ENCODE measurements around the gene PDZD2. TPM values are rescaled to one million over a fixed set of nuclear protein-coding genes. Genes with fewer than 3 reads are reported as not detected.
"Not testable (repeated sequence)": the region's sequence is repeated elsewhere in the genome, so short reads cannot be mapped to it uniquely, and the experiment has no call there.

Gene PDZD2
- total RNA-seq, 4 donors from 2014 or later = 6.2 to 21.4 (median 11.8) TPM

DNA sequence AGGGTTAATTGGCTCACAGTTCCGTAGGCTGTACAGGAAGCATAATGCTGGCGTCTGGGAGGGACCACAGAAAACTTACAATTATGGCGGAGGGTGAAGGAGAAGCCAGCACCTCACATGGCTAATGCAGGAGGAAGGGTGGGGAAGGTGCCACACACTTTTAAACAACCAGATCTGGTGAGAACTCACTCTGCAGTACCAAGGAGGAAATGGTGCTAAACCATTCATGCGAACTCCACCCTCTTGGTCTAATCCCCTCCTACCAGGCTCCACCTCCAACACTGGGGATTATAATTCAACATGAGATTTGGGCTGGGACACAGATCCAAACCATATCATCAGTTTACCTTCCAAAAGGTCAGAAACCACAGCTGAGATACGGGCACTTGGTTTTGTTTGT, 122.9 kb downstream of the PDZD2 start:
- H3K27ac ChIP-seq = no peak overlapping the region
- no peak for DNase-seq
- no peak overlapping the region for H3K4me3 ChIP-seq
- no peaks in the 10 kb centered on the region for H3K27me3 ChIP-seq
- intact Hi-C loops (cut with DNase I; ENCODE audit: low total_unique reads) = no loop called here
- no peak for TF ChIP-seq POLR2A (IDR thresholded peaks at IDR 0.05)
- TF ChIP-seq, protein P1, sequence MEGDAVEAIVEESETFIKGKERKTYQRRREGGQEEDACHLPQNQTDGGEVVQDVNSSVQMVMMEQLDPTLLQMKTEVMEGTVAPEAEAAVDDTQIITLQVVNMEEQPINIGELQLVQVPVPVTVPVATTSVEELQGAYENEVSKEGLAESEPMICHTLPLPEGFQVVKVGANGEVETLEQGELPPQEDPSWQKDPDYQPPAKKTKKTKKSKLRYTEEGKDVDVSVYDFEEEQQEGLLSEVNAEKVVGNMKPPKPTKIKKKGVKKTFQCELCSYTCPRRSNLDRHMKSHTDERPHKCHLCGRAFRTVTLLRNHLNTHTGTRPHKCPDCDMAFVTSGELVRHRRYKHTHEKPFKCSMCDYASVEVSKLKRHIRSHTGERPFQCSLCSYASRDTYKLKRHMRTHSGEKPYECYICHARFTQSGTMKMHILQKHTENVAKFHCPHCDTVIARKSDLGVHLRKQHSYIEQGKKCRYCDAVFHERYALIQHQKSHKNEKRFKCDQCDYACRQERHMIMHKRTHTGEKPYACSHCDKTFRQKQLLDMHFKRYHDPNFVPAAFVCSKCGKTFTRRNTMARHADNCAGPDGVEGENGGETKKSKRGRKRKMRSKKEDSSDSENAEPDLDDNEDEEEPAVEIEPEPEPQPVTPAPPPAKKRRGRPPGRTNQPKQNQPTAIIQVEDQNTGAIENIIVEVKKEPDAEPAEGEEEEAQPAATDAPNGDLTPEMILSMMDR (IDR thresholded peaks at IDR 0.05) = no peak
- no peaks in the 10 kb centered on the region for H3K36me3 ChIP-seq
- no peaks in the 10 kb centered on the region for H3K9me3 ChIP-seq
- H3K4me1 ChIP-seq = no peaks in the 10 kb centered on the region

DNA sequence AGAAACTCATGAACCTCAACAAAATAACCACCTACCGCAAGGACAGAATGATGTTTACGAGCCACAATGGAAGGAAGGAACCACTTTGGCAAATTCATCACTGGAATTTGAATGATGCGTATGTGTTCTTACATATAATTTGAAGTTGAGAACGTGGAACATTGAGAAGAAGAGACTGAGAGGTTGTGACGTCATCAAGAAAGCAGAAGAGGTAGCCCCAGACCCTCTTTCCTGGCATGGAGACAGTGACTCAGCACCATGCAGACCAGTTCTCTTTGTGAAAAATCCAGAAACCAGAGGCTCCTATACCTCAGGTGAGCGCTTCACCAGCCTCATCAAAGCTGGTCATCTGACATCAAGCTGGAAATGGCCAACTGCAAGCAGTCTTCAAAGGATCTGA, 124.5 kb downstream of the PDZD2 start:
- intact Hi-C loops (cut with DNase I; ENCODE audit: low total_unique reads) = no loop called here
- Histone ChIP-seq H3K27me3 (no peaks in the 10 kb centered on the region), H3K36me3 (no peaks in the 10 kb centered on the region), H3K4me1 (no peaks in the 10 kb centered on the region), H3K27ac (no peak overlapping the region), H3K9me3 (no peaks in the 10 kb centered on the region), H3K4me3 (no peak overlapping the region)
- TF ChIP-seq, protein P1 (IDR thresholded peaks at IDR 0.05) = no peak
- TF ChIP-seq POLR2A (IDR thresholded peaks at IDR 0.05) = no peak
- DNase-seq = no peak

DNA sequence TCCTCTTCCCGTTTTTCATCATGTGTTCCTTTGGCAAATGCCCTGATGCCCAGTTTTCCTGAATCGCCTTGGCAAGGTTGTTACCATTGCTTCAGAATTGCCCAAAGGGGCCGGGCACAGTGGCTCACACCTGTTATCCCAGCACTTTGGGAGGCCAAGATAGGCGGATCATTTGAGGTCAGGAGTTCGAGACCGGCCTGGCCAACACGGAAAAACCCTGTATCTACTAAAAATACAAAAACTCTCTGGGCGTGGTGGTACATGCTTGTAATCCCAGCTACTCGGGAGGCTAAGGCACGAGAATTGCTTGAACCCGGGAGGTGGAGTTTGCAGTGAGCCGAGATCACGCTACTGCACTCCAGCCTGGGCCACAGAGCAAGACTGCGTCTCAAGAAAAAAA, 125.8 kb downstream of the PDZD2 start:
- H3K27ac ChIP-seq; H3K9me3 ChIP-seq; H3K27me3 ChIP-seq; H3K4me3 ChIP-seq; H3K36me3 ChIP-seq; intact Hi-C loops (cut with DNase I; ENCODE audit: low total_unique reads); DNase-seq; H3K4me1 ChIP-seq: not testable (repeated sequence)

DNA sequence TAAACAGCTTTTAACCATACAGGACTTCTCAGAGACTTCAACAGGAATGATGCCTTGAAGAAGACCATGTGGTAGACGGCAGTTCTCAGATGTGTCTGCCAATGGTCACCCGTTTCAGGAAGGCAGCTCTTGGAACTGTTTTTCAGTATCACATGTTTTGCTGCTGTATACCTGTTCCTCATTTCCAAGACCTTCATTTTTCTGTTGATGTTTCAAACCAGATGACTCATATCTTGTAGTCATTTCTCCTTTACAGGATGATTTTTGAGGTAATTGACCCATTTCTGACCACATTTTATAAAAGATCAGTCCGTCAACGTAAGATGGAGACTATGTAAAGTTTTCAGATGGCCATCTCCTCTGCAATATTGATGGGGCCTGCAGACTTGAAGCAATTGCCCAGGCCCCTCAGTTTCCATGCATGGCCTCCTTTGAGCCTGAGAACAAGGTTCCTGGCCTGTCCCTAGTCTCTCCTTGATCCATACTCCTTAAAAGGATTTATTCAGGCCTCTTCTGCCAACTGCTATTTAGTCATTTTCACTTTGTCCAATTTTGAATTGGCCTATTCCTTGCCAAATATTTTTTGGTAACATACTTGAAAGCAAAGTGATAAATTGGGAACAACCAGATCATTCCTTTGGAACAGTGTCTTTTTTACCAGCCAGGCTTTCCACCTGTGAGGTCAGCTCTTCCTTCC, 128.6 kb downstream of the PDZD2 start:
- DNase-seq = no peak
- Histone ChIP-seq H3K27ac (no peak overlapping the region), H3K27me3 (no peaks in the 10 kb centered on the region), H3K4me3 (no peak overlapping the region), H3K9me3 (no peaks in the 10 kb centered on the region), H3K4me1 (no peaks in the 10 kb centered on the region), H3K36me3 (no peaks in the 10 kb centered on the region)
- intact Hi-C loops (cut with DNase I; ENCODE audit: low total_unique reads) = no loop called here
- TF ChIP-seq, protein P1 (IDR thresholded peaks at IDR 0.05) = no peak
- TF ChIP-seq POLR2A (IDR thresholded peaks at IDR 0.05) = no peak

DNA sequence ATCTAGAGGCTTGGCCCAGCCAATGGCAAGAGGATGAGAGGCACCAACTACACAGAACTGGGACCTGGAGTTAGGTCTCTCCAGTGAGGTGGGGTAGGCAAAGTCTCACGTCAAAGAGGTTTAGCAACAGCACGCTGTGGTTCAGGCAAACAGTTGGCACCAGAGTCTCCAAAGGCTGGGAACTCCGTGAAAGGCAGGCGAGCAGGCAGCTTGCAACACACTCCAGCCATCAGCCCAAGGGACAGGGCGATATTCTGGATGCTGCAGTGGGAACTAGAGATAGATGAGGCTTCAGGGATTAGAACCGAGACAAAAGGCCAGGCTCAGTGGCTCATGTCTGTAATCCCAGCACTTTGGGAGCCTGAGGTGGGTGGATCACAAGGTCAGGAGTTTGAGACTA, 129.1 kb downstream of the PDZD2 start:
- Histone ChIP-seq H3K36me3 (no peaks in the 10 kb centered on the region), H3K4me1 (no peaks in the 10 kb centered on the region), H3K27me3 (no peaks in the 10 kb centered on the region), H3K27ac (no peak overlapping the region), H3K9me3 (no peaks in the 10 kb centered on the region), H3K4me3 (no peak overlapping the region)
- TF ChIP-seq POLR2A (IDR thresholded peaks at IDR 0.05) = no peak
- TF ChIP-seq, protein P1 (IDR thresholded peaks at IDR 0.05) = no peak
- no peak for DNase-seq
- intact Hi-C loops (cut with DNase I; ENCODE audit: low total_unique reads) = no loop called here

DNA sequence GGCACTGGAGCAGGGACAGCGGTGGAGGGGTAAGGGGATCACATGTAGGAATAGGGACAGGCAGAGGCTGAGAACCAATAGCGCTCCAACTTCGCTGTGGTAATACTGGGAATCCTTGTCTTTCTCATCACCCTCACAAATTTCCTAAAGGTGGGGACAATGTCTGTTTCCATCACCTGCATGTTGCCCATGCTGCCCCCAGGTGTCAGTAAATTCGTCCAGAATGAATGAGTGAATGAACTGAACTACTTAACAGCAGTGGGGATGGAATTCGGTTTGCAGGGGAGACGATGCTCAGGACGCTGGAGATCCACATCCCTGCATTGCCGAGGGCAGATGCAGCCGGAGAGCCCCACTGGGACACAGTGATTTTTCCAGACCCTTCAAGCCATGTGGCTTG, 129.9 kb downstream of the PDZD2 start:
- TF ChIP-seq, protein P1 (IDR thresholded peaks at IDR 0.05) = no peak
- no peak for TF ChIP-seq POLR2A (IDR thresholded peaks at IDR 0.05)
- Histone ChIP-seq H3K27ac (no peak overlapping the region), H3K4me3 (no peak overlapping the region), H3K9me3 (no peaks in the 10 kb centered on the region), H3K36me3 (no peaks in the 10 kb centered on the region), H3K4me1 (no peaks in the 10 kb centered on the region), H3K27me3 (no peaks in the 10 kb centered on the region)
- DNase-seq = no peak
- intact Hi-C loops (cut with DNase I; ENCODE audit: low total_unique reads) = no loop called here
